Endodermal cell (in vitro differentiated cells): ENCODE results near the gene ZMAT5. TPM values are rescaled to one million over a fixed set of nuclear protein-coding genes. Genes with fewer than 3 reads are reported as not detected.

Experiments used
- DNase-seq: peaks from one replicate; pipeline ENCODE4 v3.0.0-alpha.2; 2017
- H3K27ac ChIP-seq: 2 replicates; pipeline ENCODE4 v1.5.1; 2013; ENCODE audit warnings: mild to moderate bottlenecking, low read depth, low read length, moderate library complexity
- H3K27me3 ChIP-seq: 2 replicates; pipeline ENCODE4 v1.6.1; 2013; ENCODE audit warnings: mild to moderate bottlenecking, low read length, moderate library complexity; ENCODE audit not compliant: insufficient read depth, control insufficient read depth, poor library complexity, severe bottlenecking
- H3K36me3 ChIP-seq: 2 replicates; pipeline ENCODE4 v1.7.0; 2013; ENCODE audit warnings: mild to moderate bottlenecking, low read length, moderate library complexity; ENCODE audit not compliant: control insufficient read depth, insufficient read depth
- H3K4me1 ChIP-seq: one replicate; pipeline ENCODE4 v1.7.0; 2013; ENCODE audit warnings: low read length; ENCODE audit not compliant: control insufficient read depth, insufficient read depth
- H3K4me3 ChIP-seq: 2 replicates; pipeline ENCODE4 v1.5.1; 2013; ENCODE audit warnings: mild to moderate bottlenecking, low read length, moderate library complexity
- H3K9ac ChIP-seq: 2 replicates; pipeline ENCODE4 v1.6.1; 2013; ENCODE audit warnings: mild to moderate bottlenecking, low read length, moderate library complexity; ENCODE audit not compliant: poor library complexity, severe bottlenecking; ENCODE audit errors: extremely low read depth
- H3K9me3 ChIP-seq: 2 replicates; pipeline ENCODE4 v1.6.1; 2013; ENCODE audit warnings: mild to moderate bottlenecking, low read length, moderate library complexity; ENCODE audit not compliant: control insufficient read depth
- H3K27ac Mint-ChIP-seq: 2 replicates; pipeline ENCODE4 v1.8.0; 2020; ENCODE audit warnings: mixed read lengths
- H3K27me3 Mint-ChIP-seq: 2 replicates; pipeline ENCODE4 v1.8.0; 2021; ENCODE audit warnings: mild to moderate bottlenecking, mixed read lengths; ENCODE audit not compliant: insufficient read depth
- H3K36me3 Mint-ChIP-seq: 2 replicates; pipeline ENCODE4 v1.8.0; 2020; ENCODE audit warnings: low read depth, mixed read lengths
- H3K4me1 Mint-ChIP-seq: 2 replicates; pipeline ENCODE4 v1.8.0; 2020; ENCODE audit warnings: mixed read lengths
- H3K4me3 Mint-ChIP-seq: 2 replicates; pipeline ENCODE4 v1.8.0; 2020; ENCODE audit warnings: mild to moderate bottlenecking, moderate library complexity, mixed read lengths
- H3K9me3 Mint-ChIP-seq: 2 replicates; pipeline ENCODE4 v1.8.0; 2020; ENCODE audit warnings: mild to moderate bottlenecking, mixed read lengths
- CTCF ChIP-seq: fragments of 200-600 bp; sonication (generic); conservative IDR thresholded peaks from 2 replicates; pipeline ENCODE4 v1.5.0; 2021; ENCODE audit warnings: antibody characterized with exemption, mild to moderate bottlenecking
- WGBS, 2 experiments: methylation state at CpG; one replicate each; pipeline versions ENCODE4 v1.1.5 to v1.1.7; 2013; ENCODE audit warnings: missing lambda C conversion rate in 2 of 2, mixed read lengths in 1 of 2; ENCODE audit not compliant: insufficient coverage in 1 of 2, insufficient read length in 1 of 2; 5-methylcytosine and 5-hydroxymethylcytosine counted together
- total RNA-seq, 2 donors: library from RNA; stranded (reverse); fragmentation: NEBNext Ultra II Directional in 1 of 2; extraction: Animal tissue kit (Norgen Biotek cat#: 25700) in 1 of 2; gene quantifications; 2 replicates in 1 of 2; 3 replicates in 1 of 2; pipeline ENCODE4 v1.2.1, GENCODE V29; 2021

ZMAT5 gene
- total RNA-seq, 2 donors from 2014 or later: 15.5 to 22.5 TPM

DNA sequence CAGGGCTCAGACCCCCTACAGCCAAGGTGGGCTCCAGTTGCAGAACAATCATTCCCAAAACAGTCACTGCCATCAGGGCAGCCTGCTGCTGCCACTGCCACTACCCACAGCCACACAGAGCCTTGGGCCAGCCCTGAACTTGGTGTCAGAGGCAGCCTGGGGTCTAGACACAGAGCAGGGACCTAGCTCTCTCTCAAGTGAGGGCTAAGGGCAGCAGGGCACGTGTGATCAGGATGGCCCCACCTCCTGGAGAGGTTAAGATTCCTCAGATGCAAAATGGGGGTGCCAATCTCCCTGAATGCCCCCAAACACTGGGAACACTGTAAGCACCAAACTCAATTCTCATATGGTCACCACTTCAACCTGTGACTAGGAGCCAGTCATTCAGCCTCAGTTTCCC is 31.4 kb downstream of the ZMAT5 start:
- H3K4me1 Mint-ChIP-seq: peaks cover 8% of the 10 kb centered on the region

GRCh38 chr22:29734838-29735237 is 32.0 kb downstream of the ZMAT5 start:
- 54 to 63% methylated on average over 5 to 9 of the region's 9 CpGs for WGBS, 2 experiments
- Mint-ChIP-seq H3K36me3 (peaks cover 3% of the 10 kb centered on the region), H3K27ac (no peak overlapping the region), H3K4me3 (no peak overlapping the region), H3K4me1 (peaks cover 8% of the 10 kb centered on the region), H3K27me3 (no peaks in the 10 kb centered on the region), H3K9me3 (no peaks in the 10 kb centered on the region)
- H3K27me3 ChIP-seq: no peaks in the 10 kb centered on the region
- H3K36me3 ChIP-seq: no peaks in the 10 kb centered on the region
- peak; percentile 32 for TF ChIP-seq CTCF
- H3K9me3 ChIP-seq: no peaks in the 10 kb centered on the region
- no peaks in the 10 kb centered on the region for H3K4me1 ChIP-seq
- no peak overlapping the region for H3K9ac ChIP-seq
- peak; percentile 74 for DNase-seq
- no peak overlapping the region for H3K27ac ChIP-seq
- no peak overlapping the region for H3K4me3 ChIP-seq

More for the DNA sequence above, 31.4 kb downstream of the ZMAT5 start:
- Histone ChIP-seq H3K9me3 (no peaks in the 10 kb centered on the region), H3K9ac (no peak overlapping the region), H3K27ac (no peak overlapping the region), H3K27me3 (no peaks in the 10 kb centered on the region), H3K36me3 (no peaks in the 10 kb centered on the region), H3K4me1 (no peaks in the 10 kb centered on the region), H3K4me3 (no peak overlapping the region)
- no peak for TF ChIP-seq CTCF
- Mint-ChIP-seq H3K9me3 (no peaks in the 10 kb centered on the region), H3K4me3 (no peak overlapping the region), H3K27me3 (no peaks in the 10 kb centered on the region), H3K36me3 (peaks cover 3% of the 10 kb centered on the region), H3K27ac (no peak overlapping the region)
- 67 to 83% methylated on average over 1 of the region's 1 CpG for WGBS, 2 experiments
- DNase-seq: no peak

- H3K36me3 ChIP-seq: no peaks in the 10 kb centered on the region
- no peaks in the 10 kb centered on the region for H3K9me3 ChIP-seq
- no peaks in the 10 kb centered on the region for H3K4me1 ChIP-seq
- no peak overlapping the region for H3K27ac Mint-ChIP-seq
- no peak overlapping the region for H3K9ac ChIP-seq
- H3K4me3 Mint-ChIP-seq: no peak overlapping the region
- H3K27me3 ChIP-seq: no peaks in the 10 kb centered on the region
- TF ChIP-seq CTCF: no peak
- no peak overlapping the region for H3K27ac ChIP-seq
- 92 to 94% methylated on average over 6 to 8 of the region's 8 CpGs for WGBS, 2 experiments
- DNase-seq: no peak
- H3K9me3 Mint-ChIP-seq: no peaks in the 10 kb centered on the region
- no peak overlapping the region for H3K4me3 ChIP-seq
- no peaks in the 10 kb centered on the region for H3K27me3 Mint-ChIP-seq
- H3K36me3 Mint-ChIP-seq: peaks cover 3% of the 10 kb centered on the region
- peaks cover 8% of the 10 kb centered on the region for H3K4me1 Mint-ChIP-seq
Measured at GRCh38 chr22:29734406-29734805, 32.4 kb downstream of the ZMAT5 start.
